Occipital lobe (tissue), 3 donors: Measurements from ENCODE around the gene TMEM184B. TPM values are rescaled to one million over a fixed set of nuclear protein-coding genes. Genes with fewer than 3 reads are reported as not detected.
A peak's percentile ranks its signal among the peaks of the same experiment; 100 is the strongest.
"Not testable (repeated sequence)": the region's sequence is repeated elsewhere in the genome, so short reads cannot be mapped to it uniquely, and the experiment has no call there.

Experiments used
- DNase-seq: peaks from one replicate; lab custom pipeline; 2025; lab: John Stamatoyannopoulos, UW
- small RNA-seq: library from RNA; depleted of rRNA; stranded (forward); fragments of <200 nt; gene quantifications from one replicate; pipeline ENCODE3, GENCODE V24; 2014
- total RNA-seq: library from RNA; depleted of rRNA; stranded (reverse); fragments of >200 nt; gene quantifications from one replicate; pipeline ENCODE4 v1.2.3, GENCODE V29; 2014

TMEM184B gene
- total RNA-seq, 1 donor from 2014 or later, result 10.9 TPM

DNA sequence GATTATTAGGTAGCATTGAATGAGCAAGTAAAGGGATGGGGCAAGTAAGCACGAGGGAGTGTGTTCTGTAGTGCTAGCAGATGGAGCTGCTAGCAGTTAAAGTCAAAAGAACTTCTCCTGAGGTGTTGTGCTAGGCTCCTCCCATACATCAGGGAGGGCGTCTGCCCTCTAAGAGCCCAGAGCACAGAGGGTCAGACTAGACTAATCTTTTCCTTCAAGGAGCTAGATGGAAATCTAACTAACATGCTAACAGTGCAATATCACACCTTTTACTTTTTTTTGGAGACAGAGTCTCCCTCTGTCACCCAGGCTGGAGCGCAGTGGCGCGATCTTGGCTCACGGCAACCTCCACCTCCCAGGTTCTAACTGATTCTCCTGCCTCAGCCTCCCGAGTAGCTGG, 88.0 kb downstream of the TMEM184B start:
- DNase-seq, result no peak

DNA sequence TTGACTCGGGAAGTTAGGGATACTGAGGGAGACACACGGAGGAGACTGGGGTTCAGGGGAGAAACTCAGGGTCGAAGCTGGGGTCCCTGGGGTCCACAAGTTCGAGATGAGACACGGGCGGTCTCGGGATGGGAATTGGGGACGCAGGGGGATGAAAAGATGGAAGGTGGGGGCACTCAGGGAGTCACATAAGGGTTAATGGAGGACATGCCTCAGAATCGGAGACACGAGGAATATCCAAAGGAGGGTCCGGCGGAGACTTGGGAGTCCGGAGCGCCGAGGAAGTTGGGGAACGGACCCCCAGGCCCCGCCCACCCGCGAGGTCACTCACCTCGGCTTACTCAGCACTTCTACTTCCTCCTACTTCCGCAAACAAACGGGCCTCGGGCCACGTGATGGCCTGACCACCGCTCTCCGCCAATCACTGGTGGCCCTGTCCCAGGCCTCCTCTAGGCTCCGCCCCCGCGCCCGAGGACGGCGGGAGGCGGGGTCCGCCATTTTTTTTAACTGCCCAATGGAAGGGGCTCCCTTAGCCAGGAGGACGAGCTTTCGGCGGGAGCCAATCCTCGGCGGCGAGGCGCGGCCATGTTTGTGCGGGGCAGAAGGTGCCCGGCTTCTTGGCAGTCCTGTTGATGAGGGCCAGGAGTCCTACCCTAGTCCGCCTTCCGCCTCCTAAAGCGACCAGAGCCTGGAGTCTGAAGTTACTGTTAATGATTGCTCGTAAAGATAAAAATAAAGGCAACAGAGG, 91.2 kb downstream of the TMEM184B start, which contains the start of gene PLA2G6:
PLA2G6 (minus strand) TSS at position 378 of the 748 bp plus-strand sequence. CDS start 12,404 bp downstream, outside the sequence.
- peak; percentile 99 for DNase-seq

GRCh38 chr22:38180841-38181452, 91.9 kb downstream of the TMEM184B start:
- DNase-seq, result peak; percentile 45

DNA sequence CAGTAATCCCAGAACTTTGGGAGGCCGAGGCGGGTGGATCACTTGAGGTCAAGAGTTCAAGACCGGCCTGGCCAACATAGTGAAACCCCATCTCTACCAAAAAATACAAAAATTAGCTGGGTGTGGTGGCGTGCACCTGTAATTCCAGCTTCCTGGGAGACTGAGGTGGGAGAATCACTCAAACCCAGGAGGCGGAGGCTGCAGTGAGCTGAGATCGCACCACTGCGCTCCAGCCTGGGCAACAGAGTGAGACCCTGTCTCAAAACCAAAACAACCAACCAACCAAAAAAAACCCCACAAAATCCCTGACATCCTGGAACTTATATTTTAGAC, 94.2 kb downstream of the TMEM184B start:
- DNase-seq, result not testable (repeated sequence)

DNA sequence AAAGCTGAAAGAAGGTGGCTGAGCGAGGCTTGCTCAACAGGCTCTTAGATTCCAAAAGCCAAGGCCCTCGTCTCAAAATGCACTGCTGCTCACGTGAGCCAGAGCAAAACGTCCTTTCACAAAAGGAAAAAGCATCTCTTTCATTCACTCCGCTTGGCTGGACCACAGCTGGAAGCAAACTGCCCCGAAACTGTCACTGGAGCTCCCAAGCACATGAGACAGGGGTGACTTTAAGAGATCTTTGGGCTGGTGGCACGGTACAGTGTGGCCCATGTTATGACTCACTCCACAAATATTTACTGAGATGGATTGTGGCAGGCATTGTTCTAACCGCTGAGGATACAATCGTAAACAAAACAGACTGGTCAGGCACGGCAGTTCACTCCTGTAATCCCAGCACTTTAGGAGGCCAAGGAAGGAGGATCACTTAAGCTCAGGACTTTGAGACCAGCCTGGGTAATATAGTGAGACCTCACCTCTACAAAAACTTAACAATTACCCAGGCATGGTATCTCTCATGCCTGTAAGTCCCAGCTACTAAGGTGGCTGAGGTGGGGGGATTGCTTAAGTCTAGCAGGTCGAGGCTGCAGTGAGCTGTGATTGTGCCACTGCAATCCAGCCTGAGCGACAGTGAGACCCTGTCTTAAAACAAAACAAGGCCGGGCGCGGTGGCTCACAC, 94.7 kb downstream of the TMEM184B start:
- peak; percentile 34 for DNase-seq

DNA sequence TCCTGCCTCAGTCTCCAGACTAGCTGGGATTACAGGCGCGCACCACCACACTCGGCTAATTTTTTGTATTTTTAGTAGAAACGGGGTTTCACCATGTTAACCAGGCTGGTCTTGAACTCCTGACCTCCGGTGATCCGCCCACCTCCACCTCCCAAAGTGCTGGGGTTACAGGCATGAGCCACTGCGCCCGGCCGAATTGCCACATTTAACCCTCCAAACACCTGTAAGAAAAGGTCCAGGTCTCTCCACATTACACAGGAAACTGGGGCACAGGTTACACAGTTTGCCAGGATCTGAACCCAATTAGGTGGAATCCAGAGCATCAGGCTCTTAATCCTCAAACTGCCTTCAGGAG, 95.3 kb downstream of the TMEM184B start:
- not testable (repeated sequence) for DNase-seq

DNA sequence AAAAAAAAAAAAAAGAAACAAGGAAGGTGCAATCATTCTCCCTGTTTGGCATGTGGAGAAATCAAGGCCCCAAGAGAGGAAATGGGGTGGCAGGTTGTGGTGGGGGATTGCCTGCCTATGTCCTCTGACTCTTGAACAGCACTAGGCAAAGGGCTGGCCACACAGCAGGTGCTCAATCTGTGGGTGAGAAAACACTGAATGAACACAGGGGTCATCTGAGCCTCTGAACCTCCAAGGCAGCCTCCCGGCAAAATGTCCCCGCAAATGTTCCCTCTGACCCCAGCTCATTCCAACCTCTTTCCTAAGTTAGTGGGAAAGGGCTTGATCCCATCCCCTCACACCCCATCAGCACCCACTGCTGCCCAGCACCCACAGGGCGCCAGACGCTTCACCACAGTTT, 95.8 kb downstream of the TMEM184B start:
- DNase-seq, result no peak

- no peak for DNase-seq
Observed at GRCh38 chr22:38176170-38176741, 96.6 kb downstream of the TMEM184B start.

DNA sequence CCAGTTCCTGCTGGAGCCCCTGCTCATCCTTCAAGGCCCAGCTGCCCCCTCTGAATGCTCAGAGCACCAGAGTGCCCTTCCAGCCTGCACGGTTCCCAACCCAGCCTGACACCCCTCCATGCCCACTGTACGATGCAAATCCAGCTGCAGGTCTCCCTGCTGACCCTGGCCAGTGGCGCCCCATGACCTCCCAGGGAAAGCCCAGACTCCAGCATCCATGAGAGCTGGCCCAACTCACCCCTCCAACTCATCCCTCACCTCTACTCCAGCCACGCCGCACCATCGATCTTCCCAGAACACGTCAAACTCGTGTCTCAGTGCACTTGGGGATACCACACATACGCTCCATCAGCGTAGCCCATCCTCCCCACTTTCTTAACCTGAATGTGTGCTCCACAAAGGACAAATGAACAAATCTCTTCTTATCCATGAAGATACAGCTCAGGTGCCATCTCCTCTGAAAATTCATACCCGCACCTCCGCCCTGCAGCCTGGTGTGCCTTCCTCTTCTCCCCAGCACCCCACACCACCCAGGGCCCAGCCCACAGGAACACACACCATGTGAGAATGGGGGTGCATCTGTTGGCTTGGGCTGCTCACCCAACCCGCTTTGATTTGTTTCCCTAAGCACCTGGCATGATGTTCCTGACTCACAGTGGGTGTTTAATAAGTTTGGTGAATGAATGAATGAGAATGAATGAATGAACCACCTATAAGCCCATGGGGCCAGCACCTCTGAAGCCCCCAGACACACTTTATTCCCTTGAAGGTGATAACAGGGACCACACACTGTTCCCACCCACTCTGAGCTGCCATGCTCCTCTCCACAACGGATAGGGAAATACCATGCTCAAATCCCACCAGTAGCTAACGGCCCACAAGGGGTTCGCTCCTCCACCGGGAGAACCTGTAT, 97.3 kb downstream of the TMEM184B start:
- no peak for DNase-seq

DNA sequence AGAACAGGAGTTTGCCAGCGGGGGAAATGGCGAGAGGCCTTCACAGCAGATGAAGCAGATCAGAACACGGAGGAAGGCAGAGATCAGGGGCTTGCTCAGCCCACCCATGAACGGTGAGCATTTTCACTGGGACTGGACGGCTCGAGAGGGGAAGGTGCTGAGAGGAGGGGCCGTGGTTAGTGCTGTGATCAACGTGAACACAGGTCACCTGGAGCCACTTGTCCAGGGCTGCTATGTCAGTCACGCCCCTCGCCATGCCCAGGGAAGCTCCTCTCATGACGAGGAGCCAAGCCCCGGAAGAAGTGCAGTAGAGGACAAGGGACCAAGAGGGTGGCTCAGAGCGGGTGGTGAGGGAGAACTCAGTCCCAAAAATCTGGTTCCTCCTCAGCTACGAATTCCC, 98.2 kb downstream of the TMEM184B start:
- no peak for DNase-seq

DNA sequence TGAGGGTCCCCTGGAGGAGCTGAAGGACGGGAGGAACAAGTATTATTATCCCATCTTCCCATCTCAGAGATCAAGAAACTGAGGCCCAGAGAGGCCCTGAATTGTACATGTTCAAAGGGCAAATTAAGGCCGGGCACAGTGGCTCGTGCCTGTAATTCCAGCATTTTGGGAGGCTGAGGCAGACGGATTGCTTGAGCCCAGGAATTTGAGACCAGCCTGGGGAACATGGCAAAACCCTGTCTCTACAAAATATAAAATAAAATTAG, 99.2 kb downstream of the TMEM184B start:
- no peak for DNase-seq

GRCh38 chr22:38172832-38173640, 99.8 kb downstream of the TMEM184B start:
- peak; percentile 46 for DNase-seq

- DNase-seq, result no peak
Observed at GRCh38 chr22:38171927-38172831, 100.6 kb downstream of the TMEM184B start.

DNA sequence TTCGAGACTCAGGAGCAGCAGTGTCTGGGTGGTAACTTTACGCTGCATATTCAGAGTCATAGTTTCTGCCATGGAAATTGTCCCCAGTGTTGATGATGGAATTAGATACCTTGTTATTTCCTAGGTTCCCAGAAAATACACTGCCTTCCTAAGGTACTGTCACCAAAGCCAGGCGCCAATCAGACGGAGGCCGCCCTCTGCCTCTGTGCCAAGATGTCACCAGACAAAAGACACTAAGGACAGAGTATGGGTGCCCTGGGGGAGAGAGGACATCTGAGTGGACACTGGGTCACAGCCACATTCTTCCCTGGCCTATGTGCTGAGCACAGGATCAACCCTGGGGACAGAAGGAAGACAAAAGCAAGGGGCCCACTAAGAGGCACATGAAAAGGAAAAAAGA, 102.3 kb downstream of the TMEM184B start:
- no peak for DNase-seq

Small RNA genes within 50 kb of the gene (small RNA-seq; reads per million reads assigned to genes)
- not detected for gene RF00017
- 0.29 reads per million, percentile 10 among the genes with 10 or more reads in this experiment for gene RN7SL704P

Other genes starting within 250 kb of the TMEM184B start
- gene PICK1, start 215.6 kb downstream of the TMEM184B start, total RNA-seq, result 22.0 TPM
- 0.16 TPM for gene SLC16A8, start 188.8 kb downstream of the TMEM184B start, total RNA-seq
- not detected for gene BAIAP2L2, start 162.3 kb downstream of the TMEM184B start, total RNA-seq
- 15.8 TPM for gene PLA2G6, start 91.2 kb downstream of the TMEM184B start, total RNA-seq
- gene MAFF, start 71.0 kb downstream of the TMEM184B start, total RNA-seq, result 3.1 TPM
- 172 TPM for gene CSNK1E, start 44.4 kb upstream of the TMEM184B start, total RNA-seq
- gene KCNJ4, start 182.2 kb upstream of the TMEM184B start, total RNA-seq, result 9.7 TPM
- 0.94 TPM for gene KDELR3, start 195.1 kb upstream of the TMEM184B start, total RNA-seq
- gene DDX17, start 233.3 kb upstream of the TMEM184B start, total RNA-seq, result 646 TPM